ENCODE measurements around the gene CEP63.
A peak's percentile ranks its signal among the peaks of the same experiment; 100 is the strongest.

CEP63 gene

GRCh38 chr3:134483195-134483900 lies 2.5 kb upstream of the CEP63 start:
- H3K36me3 ChIP-seq (ENCODE audit: control insufficient read depth, insufficient read depth, low read length) = peaks cover 41% of the 10 kb centered on the region
- H3K27me3 ChIP-seq (ENCODE audit: control insufficient read depth, insufficient read depth, low read length) = no peaks in the 10 kb centered on the region
- no peaks in the 10 kb centered on the region for H3K9me3 ChIP-seq (ENCODE audit: control insufficient read depth, insufficient read depth, low read depth, low read length)
- no peak overlapping the region for H3K9ac ChIP-seq (ENCODE audit: low read length)
- peaks cover 14% of the 10 kb centered on the region; the same call in 1 of the 2 replicates for H3K4me1 ChIP-seq (ENCODE audit: control insufficient read depth, insufficient read depth, low read length)
- no peak overlapping the region for H3K4me3 ChIP-seq (ENCODE audit: low read depth, low read length)
- no peak overlapping the region for H3K27ac ChIP-seq (ENCODE audit: low read depth, low read length)

GRCh38 chr3:134485075-134485717 lies 661 bp upstream of the CEP63 start:
- Histone ChIP-seq H3K36me3 (ENCODE audit: control insufficient read depth, insufficient read depth, low read length) (peaks cover 30% of the 10 kb centered on the region), H3K27ac (ENCODE audit: low read depth, low read length) (peak overlapping the region; percentile 84), H3K27me3 (ENCODE audit: control insufficient read depth, insufficient read depth, low read length) (no peaks in the 10 kb centered on the region), H3K9me3 (ENCODE audit: control insufficient read depth, insufficient read depth, low read depth, low read length) (no peaks in the 10 kb centered on the region), H3K4me3 (ENCODE audit: low read depth, low read length) (peak overlapping the region; percentile 95), H3K4me1 (ENCODE audit: control insufficient read depth, insufficient read depth, low read length) (peaks cover 14% of the 10 kb centered on the region; the same call in 1 of the 2 replicates), H3K9ac (ENCODE audit: low read length) (peak overlapping the region; percentile 98)

GRCh38 chr3:134486577-134487041 lies 752 bp downstream of the CEP63 start:
- Histone ChIP-seq H3K9me3 (ENCODE audit: control insufficient read depth, insufficient read depth, low read depth, low read length) (no peaks in the 10 kb centered on the region), H3K36me3 (ENCODE audit: control insufficient read depth, insufficient read depth, low read length) (peaks cover 16% of the 10 kb centered on the region), H3K27ac (ENCODE audit: low read depth, low read length) (peak overlapping the region; percentile 84), H3K4me3 (ENCODE audit: low read depth, low read length) (peak overlapping the region; percentile 95), H3K4me1 (ENCODE audit: control insufficient read depth, insufficient read depth, low read length) (peaks cover 14% of the 10 kb centered on the region; the same call in 1 of the 2 replicates), H3K9ac (ENCODE audit: low read length) (peak overlapping the region; percentile 98), H3K27me3 (ENCODE audit: control insufficient read depth, insufficient read depth, low read length) (no peaks in the 10 kb centered on the region)

- H3K27me3 ChIP-seq (ENCODE audit: control insufficient read depth, insufficient read depth, low read length) = no peaks in the 10 kb centered on the region
- H3K4me1 ChIP-seq (ENCODE audit: control insufficient read depth, insufficient read depth, low read length) = peaks cover 14% of the 10 kb centered on the region; the same call in 1 of the 2 replicates
- H3K9me3 ChIP-seq (ENCODE audit: control insufficient read depth, insufficient read depth, low read depth, low read length) = no peaks in the 10 kb centered on the region
- H3K36me3 ChIP-seq (ENCODE audit: control insufficient read depth, insufficient read depth, low read length) = peaks cover 8% of the 10 kb centered on the region
- H3K4me3 ChIP-seq (ENCODE audit: low read depth, low read length) = peak overlapping the region; percentile 95
- no peak overlapping the region for H3K9ac ChIP-seq (ENCODE audit: low read length)
- no peak overlapping the region for H3K27ac ChIP-seq (ENCODE audit: low read depth, low read length)
Observed at GRCh38 chr3:134487406-134487805, 1.5 kb downstream of the CEP63 start.

- H3K27me3 ChIP-seq (ENCODE audit: control insufficient read depth, insufficient read depth, low read length) = no peaks in the 10 kb centered on the region
- no peaks in the 10 kb centered on the region for H3K4me1 ChIP-seq (ENCODE audit: control insufficient read depth, insufficient read depth, low read length)
- no peaks in the 10 kb centered on the region for H3K36me3 ChIP-seq (ENCODE audit: control insufficient read depth, insufficient read depth, low read length)
- H3K27ac ChIP-seq (ENCODE audit: low read depth, low read length) = no peak overlapping the region
- H3K9ac ChIP-seq (ENCODE audit: low read length) = no peak overlapping the region
- H3K4me3 ChIP-seq (ENCODE audit: low read depth, low read length) = no peak overlapping the region
- no peaks in the 10 kb centered on the region for H3K9me3 ChIP-seq (ENCODE audit: control insufficient read depth, insufficient read depth, low read depth, low read length)
Observed at GRCh38 chr3:134494495-134494894, 8.6 kb downstream of the CEP63 start.

DNA sequence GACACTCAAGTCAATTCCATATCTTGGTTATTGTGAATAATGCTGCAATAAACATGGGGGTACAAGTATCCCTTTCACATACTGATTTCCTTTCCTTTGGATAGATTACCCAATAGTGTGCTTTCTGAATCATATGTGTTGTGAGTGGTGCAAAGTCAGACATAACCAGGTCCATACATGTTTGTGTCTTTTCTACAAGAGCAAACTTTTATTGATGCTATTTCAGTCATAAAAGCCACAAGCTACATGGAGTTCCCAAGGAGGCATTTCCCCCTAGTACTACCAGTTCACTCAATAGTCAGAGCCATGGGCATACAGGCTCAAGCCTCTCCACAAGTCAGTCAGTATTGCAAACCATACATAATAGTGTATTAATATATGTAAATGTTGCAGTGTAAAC lies 10.1 kb downstream of the CEP63 start:
- Histone ChIP-seq H3K9ac (ENCODE audit: low read length) (no peak overlapping the region), H3K36me3 (ENCODE audit: control insufficient read depth, insufficient read depth, low read length) (no peaks in the 10 kb centered on the region), H3K4me1 (ENCODE audit: control insufficient read depth, insufficient read depth, low read length) (no peaks in the 10 kb centered on the region), H3K4me3 (ENCODE audit: low read depth, low read length) (no peak overlapping the region), H3K9me3 (ENCODE audit: control insufficient read depth, insufficient read depth, low read depth, low read length) (no peaks in the 10 kb centered on the region), H3K27ac (ENCODE audit: low read depth, low read length) (no peak overlapping the region), H3K27me3 (ENCODE audit: control insufficient read depth, insufficient read depth, low read length) (no peaks in the 10 kb centered on the region)

DNA sequence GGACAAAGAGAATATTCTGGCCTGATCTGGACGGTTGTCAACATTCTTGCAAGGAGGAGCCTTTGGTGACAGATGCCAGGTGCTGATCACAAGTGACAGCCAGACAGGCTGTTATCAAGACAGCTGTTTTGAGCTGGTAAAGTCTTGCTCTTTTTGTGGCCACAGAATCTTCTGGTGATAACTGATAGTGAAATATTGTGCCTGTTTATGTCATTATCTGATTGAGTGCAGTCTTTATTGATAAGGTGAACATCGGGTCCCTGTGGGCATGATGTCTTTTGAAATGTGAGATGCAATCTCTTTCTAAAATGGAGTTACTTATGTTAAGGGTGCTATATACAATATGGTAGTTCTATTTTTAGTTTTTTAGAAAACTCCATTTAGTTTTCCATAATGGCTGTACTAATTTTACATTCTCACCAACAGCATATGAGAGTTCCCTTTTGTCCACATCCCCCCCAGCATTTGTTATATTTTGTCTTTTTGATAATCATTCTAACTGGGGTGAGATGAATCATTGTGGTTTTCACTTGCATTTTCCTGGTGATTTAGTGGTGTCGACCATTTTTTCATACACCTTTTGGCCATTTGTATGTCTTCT lies 10.7 kb downstream of the CEP63 start:
- Histone ChIP-seq H3K4me3 (ENCODE audit: low read depth, low read length) (no peak overlapping the region), H3K9ac (ENCODE audit: low read length) (no peak overlapping the region), H3K4me1 (ENCODE audit: control insufficient read depth, insufficient read depth, low read length) (no peaks in the 10 kb centered on the region), H3K36me3 (ENCODE audit: control insufficient read depth, insufficient read depth, low read length) (no peaks in the 10 kb centered on the region), H3K27ac (ENCODE audit: low read depth, low read length) (no peak overlapping the region), H3K9me3 (ENCODE audit: control insufficient read depth, insufficient read depth, low read depth, low read length) (no peaks in the 10 kb centered on the region), H3K27me3 (ENCODE audit: control insufficient read depth, insufficient read depth, low read length) (no peaks in the 10 kb centered on the region)

GRCh38 chr3:134503266-134503665 lies 17.4 kb downstream of the CEP63 start:
- H3K36me3 ChIP-seq (ENCODE audit: control insufficient read depth, insufficient read depth, low read length) = peaks cover under 1% of the 10 kb centered on the region; the same call in 1 of the 2 replicates
- peaks cover 2% of the 10 kb centered on the region; the same call in 1 of the 2 replicates for H3K9me3 ChIP-seq (ENCODE audit: control insufficient read depth, insufficient read depth, low read depth, low read length)
- H3K9ac ChIP-seq (ENCODE audit: low read length) = no peak overlapping the region
- no peaks in the 10 kb centered on the region for H3K4me1 ChIP-seq (ENCODE audit: control insufficient read depth, insufficient read depth, low read length)
- no peak overlapping the region for H3K4me3 ChIP-seq (ENCODE audit: low read depth, low read length)
- no peak overlapping the region for H3K27ac ChIP-seq (ENCODE audit: low read depth, low read length)
- H3K27me3 ChIP-seq (ENCODE audit: control insufficient read depth, insufficient read depth, low read length) = no peaks in the 10 kb centered on the region

GRCh38 chr3:134504132-134504531 lies 18.3 kb downstream of the CEP63 start:
- Histone ChIP-seq H3K27me3 (ENCODE audit: control insufficient read depth, insufficient read depth, low read length) (no peaks in the 10 kb centered on the region), H3K9ac (ENCODE audit: low read length) (no peak overlapping the region), H3K4me3 (ENCODE audit: low read depth, low read length) (no peak overlapping the region), H3K36me3 (ENCODE audit: control insufficient read depth, insufficient read depth, low read length) (peaks cover 7% of the 10 kb centered on the region; the same call in 1 of the 2 replicates), H3K27ac (ENCODE audit: low read depth, low read length) (no peak overlapping the region), H3K4me1 (ENCODE audit: control insufficient read depth, insufficient read depth, low read length) (no peaks in the 10 kb centered on the region), H3K9me3 (ENCODE audit: control insufficient read depth, insufficient read depth, low read depth, low read length) (peaks cover 2% of the 10 kb centered on the region; the same call in 1 of the 2 replicates)

GRCh38 chr3:134505485-134505884 lies 19.6 kb downstream of the CEP63 start:
- peaks cover 9% of the 10 kb centered on the region; the same call in 1 of the 2 replicates for H3K36me3 ChIP-seq (ENCODE audit: control insufficient read depth, insufficient read depth, low read length)
- no peak overlapping the region for H3K27ac ChIP-seq (ENCODE audit: low read depth, low read length)
- peaks cover 2% of the 10 kb centered on the region; the same call in 1 of the 2 replicates for H3K9me3 ChIP-seq (ENCODE audit: control insufficient read depth, insufficient read depth, low read depth, low read length)
- H3K4me1 ChIP-seq (ENCODE audit: control insufficient read depth, insufficient read depth, low read length) = no peaks in the 10 kb centered on the region
- no peak overlapping the region for H3K9ac ChIP-seq (ENCODE audit: low read length)
- H3K27me3 ChIP-seq (ENCODE audit: control insufficient read depth, insufficient read depth, low read length) = no peaks in the 10 kb centered on the region
- H3K4me3 ChIP-seq (ENCODE audit: low read depth, low read length) = no peak overlapping the region

- Histone ChIP-seq H3K27ac (ENCODE audit: low read depth, low read length) (no peak overlapping the region), H3K4me3 (ENCODE audit: low read depth, low read length) (no peak overlapping the region), H3K4me1 (ENCODE audit: control insufficient read depth, insufficient read depth, low read length) (no peaks in the 10 kb centered on the region), H3K9ac (ENCODE audit: low read length) (no peak overlapping the region), H3K27me3 (ENCODE audit: control insufficient read depth, insufficient read depth, low read length) (no peaks in the 10 kb centered on the region), H3K36me3 (ENCODE audit: control insufficient read depth, insufficient read depth, low read length) (peaks cover 9% of the 10 kb centered on the region; the same call in 1 of the 2 replicates), H3K9me3 (ENCODE audit: control insufficient read depth, insufficient read depth, low read depth, low read length) (no peaks in the 10 kb centered on the region)
Observed at GRCh38 chr3:134511500-134511899, 25.6 kb downstream of the CEP63 start.

All from HUES6 (cell line).